ENCODE measurements around the gene HP1BP3.

DNA sequence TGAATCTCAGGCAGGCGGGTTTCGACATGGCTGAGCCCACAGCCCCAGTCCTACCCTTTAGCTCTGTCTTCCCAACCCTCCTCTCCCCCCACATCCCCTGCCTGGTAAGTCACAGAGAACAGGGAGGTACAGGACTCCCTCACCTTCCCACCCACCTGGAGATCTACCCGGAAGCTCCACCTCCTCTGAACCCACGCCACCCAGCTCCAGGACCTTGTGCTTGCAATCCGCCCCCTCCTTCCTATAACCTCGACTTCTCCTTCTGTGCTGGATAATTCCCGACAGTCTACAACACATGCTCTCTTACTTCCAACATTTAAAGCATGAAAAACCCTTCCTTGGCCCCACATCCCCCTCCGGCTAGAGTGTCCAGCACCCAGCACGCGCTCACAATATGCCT, 91.6 kb downstream of the HP1BP3 start:
- TF ChIP-seq, protein P1, sequence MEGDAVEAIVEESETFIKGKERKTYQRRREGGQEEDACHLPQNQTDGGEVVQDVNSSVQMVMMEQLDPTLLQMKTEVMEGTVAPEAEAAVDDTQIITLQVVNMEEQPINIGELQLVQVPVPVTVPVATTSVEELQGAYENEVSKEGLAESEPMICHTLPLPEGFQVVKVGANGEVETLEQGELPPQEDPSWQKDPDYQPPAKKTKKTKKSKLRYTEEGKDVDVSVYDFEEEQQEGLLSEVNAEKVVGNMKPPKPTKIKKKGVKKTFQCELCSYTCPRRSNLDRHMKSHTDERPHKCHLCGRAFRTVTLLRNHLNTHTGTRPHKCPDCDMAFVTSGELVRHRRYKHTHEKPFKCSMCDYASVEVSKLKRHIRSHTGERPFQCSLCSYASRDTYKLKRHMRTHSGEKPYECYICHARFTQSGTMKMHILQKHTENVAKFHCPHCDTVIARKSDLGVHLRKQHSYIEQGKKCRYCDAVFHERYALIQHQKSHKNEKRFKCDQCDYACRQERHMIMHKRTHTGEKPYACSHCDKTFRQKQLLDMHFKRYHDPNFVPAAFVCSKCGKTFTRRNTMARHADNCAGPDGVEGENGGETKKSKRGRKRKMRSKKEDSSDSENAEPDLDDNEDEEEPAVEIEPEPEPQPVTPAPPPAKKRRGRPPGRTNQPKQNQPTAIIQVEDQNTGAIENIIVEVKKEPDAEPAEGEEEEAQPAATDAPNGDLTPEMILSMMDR (IDR thresholded peaks at IDR 0.05; ENCODE audit: poor library complexity), result no peak
- no peak for TF ChIP-seq EZH2 (IDR thresholded peaks at IDR 0.05; ENCODE audit: borderline replicate concordance)

All from hepatocyte (in vitro differentiated cells).